WTC11 (cell line): ENCODE measurements around the gene COL4A1. TPM values are rescaled to one million over a fixed set of nuclear protein-coding genes. Genes with fewer than 3 reads are reported as not detected.

Source experiments
- ATAC-seq: fragments of 200-7000 bp; cut with Tn5 transposase; 2 replicates; pipeline ENCODE4 v1.10.0; 2021; ENCODE audit warnings: mild to moderate bottlenecking, moderate library complexity
- CTCF ChIA-PET: fragments of 300-600 bp; sonication (Branson Sonifier 250); formaldehyde crosslinking; loops from one replicate; lab custom pipeline; 2021; ENCODE audit warnings: antibody characterized with exemption; lab: Charles Lee
- POLR2A ChIA-PET: fragments of 350-600 bp; sonication (Branson Sonifier 250); formaldehyde crosslinking; loops from one replicate; lab custom pipeline; 2021; ENCODE audit warnings: antibody characterized with exemption; lab: Charles Lee
- DNase-seq: peaks from one replicate; pipeline ENCODE4 v3.0.0; 2021; ENCODE audit warnings: low spot score
- H3K27ac Mint-ChIP-seq: 2 replicates; pipeline ENCODE4 v1.8.0; 2021; ENCODE audit warnings: mixed read lengths
- H3K27me3 Mint-ChIP-seq: 2 replicates; pipeline ENCODE4 v1.8.0; 2021; ENCODE audit warnings: low read depth, mild to moderate bottlenecking, moderate library complexity, mixed read lengths
- H3K36me3 Mint-ChIP-seq: 2 replicates; pipeline ENCODE4 v1.8.0; 2021; ENCODE audit warnings: mixed read lengths
- H3K4me1 Mint-ChIP-seq: 2 replicates; pipeline ENCODE4 v1.8.0; 2022; ENCODE audit warnings: mixed read lengths
- H3K4me3 Mint-ChIP-seq: 2 replicates; pipeline ENCODE4 v1.8.0; 2021; ENCODE audit warnings: mild to moderate bottlenecking, moderate library complexity, mixed read lengths
- H3K9me3 Mint-ChIP-seq: 2 replicates; pipeline ENCODE4 v1.8.0; 2021; ENCODE audit warnings: mixed read lengths
- CREM ChIP-seq: sonication (generic); formaldehyde crosslinking; IDR thresholded peaks from 2 replicates; pipeline ENCODE4 v1.8.1; 2022; ENCODE audit warnings: mild to moderate bottlenecking, missing genetic modification reagents, moderate library complexity
- ELF4 ChIP-seq: sonication (generic); formaldehyde crosslinking; IDR thresholded peaks from 2 replicates; pipeline ENCODE4 v1.8.1; 2022; ENCODE audit warnings: low read depth, mild to moderate bottlenecking, moderate library complexity, missing genetic modification reagents
- EMX1 ChIP-seq: fragments of 250-450 bp; sonication (Bioruptor Pico); IDR thresholded peaks from 2 replicates; pipeline ENCODE4 v1.8.0; 2021; ENCODE audit warnings: mild to moderate bottlenecking
- ESRRA ChIP-seq: sonication (generic); formaldehyde crosslinking; IDR thresholded peaks from 2 replicates; pipeline ENCODE4 v1.8.1; 2022; ENCODE audit warnings: mild to moderate bottlenecking, missing genetic modification reagents, borderline replicate concordance
- FOXJ3 ChIP-seq: sonication (generic); formaldehyde crosslinking; IDR thresholded peaks from 2 replicates; pipeline ENCODE4 v1.9.0; 2021; ENCODE audit warnings: missing genetic modification reagents, mild to moderate bottlenecking, borderline replicate concordance
- FOXK1 ChIP-seq: sonication (generic); formaldehyde crosslinking; IDR thresholded peaks from 2 replicates; pipeline ENCODE4 v1.8.0; 2022; ENCODE audit warnings: mild to moderate bottlenecking, moderate library complexity, missing genetic modification reagents
- GABPB1 ChIP-seq: sonication (generic); formaldehyde crosslinking; IDR thresholded peaks from 2 replicates; pipeline ENCODE4 v1.8.1; 2023; ENCODE audit warnings: mild to moderate bottlenecking, missing genetic modification reagents
- JAZF1 ChIP-seq: fragments of 250-450 bp; sonication (Bioruptor Pico); IDR thresholded peaks from 2 replicates; pipeline ENCODE4 v1.9.0; 2021; ENCODE audit warnings: moderate library complexity, mild to moderate bottlenecking, inconsistent platforms
- MXD4 ChIP-seq: fragments of 250-450 bp; sonication (Bioruptor Pico); IDR thresholded peaks from 2 replicates; pipeline ENCODE4 v1.8.0; 2021; ENCODE audit warnings: mild to moderate bottlenecking, moderate library complexity, borderline replicate concordance
- NFATC4 ChIP-seq: fragments of 250-450 bp; sonication (Bioruptor Pico); IDR thresholded peaks from 2 replicates; pipeline ENCODE4 v1.9.0; 2021; ENCODE audit warnings: mild to moderate bottlenecking
- NFYB ChIP-seq: sonication (generic); formaldehyde crosslinking; conservative IDR thresholded peaks from 2 replicates; pipeline ENCODE4 v1.8.0; 2022; ENCODE audit warnings: low read depth, missing genetic modification reagents
- TEAD4 ChIP-seq: sonication (generic); formaldehyde crosslinking; IDR thresholded peaks from 2 replicates; pipeline ENCODE4 v1.8.0; 2022; ENCODE audit warnings: mild to moderate bottlenecking, missing genetic modification reagents
- ZNF138 ChIP-seq: sonication (generic); formaldehyde crosslinking; conservative IDR thresholded peaks from 2 replicates; pipeline ENCODE4 v1.8.1; 2022; ENCODE audit warnings: mild to moderate bottlenecking, moderate library complexity, missing genetic modification reagents
- ZNF396 ChIP-seq: fragments of 250-450 bp; sonication (Bioruptor Pico); IDR thresholded peaks from 2 replicates; pipeline ENCODE4 v1.8.0; 2021; ENCODE audit warnings: mild to moderate bottlenecking, moderate library complexity, borderline replicate concordance
- ZNF423 ChIP-seq: fragments of 250-450 bp; sonication (Bioruptor Pico); IDR thresholded peaks from 2 replicates; pipeline ENCODE4 v2.1.2; 2022; ENCODE audit warnings: mild to moderate bottlenecking, moderate library complexity
- total RNA-seq: library from RNA; stranded (reverse); gene quantifications from 3 replicates; pipeline ENCODE4 v1.2.3, GENCODE V29; 2021
- TF ChIP-seq, protein P1 (sequence below): fragments of 250-450 bp; sonication (Bioruptor Pico); IDR thresholded peaks from 2 replicates; pipeline ENCODE4 v2.1.2; 2022; ENCODE audit warnings: mild to moderate bottlenecking, moderate library complexity
- TF ChIP-seq, protein P2 (sequence below): sonication (generic); formaldehyde crosslinking; IDR thresholded peaks from 2 replicates; pipeline ENCODE4 v1.8.0; 2022; ENCODE audit warnings: missing genetic modification reagents
- TF ChIP-seq, protein P3 (sequence below): fragments of 250-450 bp; sonication (Bioruptor Pico); IDR thresholded peaks from 2 replicates; pipeline ENCODE4 v1.9.0; 2021; ENCODE audit warnings: mild to moderate bottlenecking
- TF ChIP-seq, protein P4 (sequence below): fragments of 250-450 bp; sonication (Bioruptor Pico); conservative IDR thresholded peaks from 2 replicates; pipeline ENCODE4 v1.9.0; 2021; ENCODE audit warnings: mild to moderate bottlenecking
- TF ChIP-seq, protein P5 (sequence below): fragments of 250-450 bp; sonication (Bioruptor Pico); IDR thresholded peaks from 2 replicates; pipeline ENCODE4 v1.8.0; 2021; ENCODE audit warnings: mild to moderate bottlenecking
- TF ChIP-seq, protein P6 (sequence below): sonication (generic); formaldehyde crosslinking; IDR thresholded peaks from 2 replicates; pipeline ENCODE4 v1.8.1; 2023; ENCODE audit warnings: mild to moderate bottlenecking, missing genetic modification reagents

The COL4A1 gene
- total RNA-seq, 1 experiment from 2014 or later = 89.6 TPM

DNA sequence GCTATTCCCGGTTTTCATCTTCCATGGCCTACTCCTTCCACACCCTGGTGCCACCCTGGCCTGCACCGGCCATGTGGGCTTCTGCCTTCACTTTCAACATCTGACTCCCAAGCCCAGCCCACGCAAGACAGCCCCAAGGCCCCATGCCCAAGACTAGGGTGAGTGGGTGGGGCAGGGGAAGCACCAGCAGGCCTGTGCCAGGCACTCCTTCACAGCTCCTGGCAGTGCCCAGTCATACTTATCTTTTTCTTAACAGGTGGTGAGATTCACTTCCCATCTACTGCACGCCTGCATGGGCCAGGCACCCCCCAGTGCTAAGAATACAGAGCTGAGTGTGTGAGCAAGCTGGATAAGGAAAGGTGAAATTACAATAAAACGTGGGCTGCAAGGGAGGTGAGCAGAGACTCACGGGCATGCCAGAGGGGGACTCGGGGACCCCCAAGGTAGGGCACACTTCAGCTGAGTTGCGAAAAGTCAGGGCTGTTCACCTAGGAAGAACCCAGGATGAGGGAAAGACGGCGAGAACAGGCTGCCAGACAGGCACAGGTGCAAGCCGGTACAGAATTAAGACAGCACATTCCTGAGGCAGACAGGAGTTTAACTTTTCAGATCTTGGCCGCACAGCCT is 55.7 kb downstream of the COL4A1 start:
- peaks cover 19% of the 10 kb centered on the region for H3K4me1 Mint-ChIP-seq
- H3K9me3 Mint-ChIP-seq = no peaks in the 10 kb centered on the region
- no peak overlapping the region for H3K4me3 Mint-ChIP-seq
- no peak for TF ChIP-seq ZNF423 (CRISPR knock-in tag)
- TF ChIP-seq, protein P1, sequence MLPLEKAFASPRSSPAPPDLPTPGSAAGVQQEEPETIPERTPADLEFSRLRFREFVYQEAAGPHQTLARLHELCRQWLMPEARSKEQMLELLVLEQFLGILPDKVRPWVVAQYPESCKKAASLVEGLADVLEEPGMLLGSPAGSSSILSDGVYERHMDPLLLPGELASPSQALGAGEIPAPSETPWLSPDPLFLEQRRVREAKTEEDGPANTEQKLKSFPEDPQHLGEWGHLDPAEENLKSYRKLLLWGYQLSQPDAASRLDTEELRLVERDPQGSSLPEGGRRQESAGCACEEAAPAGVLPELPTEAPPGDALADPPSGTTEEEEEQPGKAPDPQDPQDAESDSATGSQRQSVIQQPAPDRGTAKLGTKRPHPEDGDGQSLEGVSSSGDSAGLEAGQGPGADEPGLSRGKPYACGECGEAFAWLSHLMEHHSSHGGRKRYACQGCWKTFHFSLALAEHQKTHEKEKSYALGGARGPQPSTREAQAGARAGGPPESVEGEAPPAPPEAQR (CRISPR knock-in tag) = no peak
- TF ChIP-seq NFYB (CRISPR knock-in tag) = no peak
- TF ChIP-seq EMX1 (CRISPR knock-in tag) = no peak
- TF ChIP-seq JAZF1 (CRISPR knock-in tag) = no peak
- no peak for TF ChIP-seq FOXK1 (CRISPR knock-in tag)
- TF ChIP-seq, protein P2, sequence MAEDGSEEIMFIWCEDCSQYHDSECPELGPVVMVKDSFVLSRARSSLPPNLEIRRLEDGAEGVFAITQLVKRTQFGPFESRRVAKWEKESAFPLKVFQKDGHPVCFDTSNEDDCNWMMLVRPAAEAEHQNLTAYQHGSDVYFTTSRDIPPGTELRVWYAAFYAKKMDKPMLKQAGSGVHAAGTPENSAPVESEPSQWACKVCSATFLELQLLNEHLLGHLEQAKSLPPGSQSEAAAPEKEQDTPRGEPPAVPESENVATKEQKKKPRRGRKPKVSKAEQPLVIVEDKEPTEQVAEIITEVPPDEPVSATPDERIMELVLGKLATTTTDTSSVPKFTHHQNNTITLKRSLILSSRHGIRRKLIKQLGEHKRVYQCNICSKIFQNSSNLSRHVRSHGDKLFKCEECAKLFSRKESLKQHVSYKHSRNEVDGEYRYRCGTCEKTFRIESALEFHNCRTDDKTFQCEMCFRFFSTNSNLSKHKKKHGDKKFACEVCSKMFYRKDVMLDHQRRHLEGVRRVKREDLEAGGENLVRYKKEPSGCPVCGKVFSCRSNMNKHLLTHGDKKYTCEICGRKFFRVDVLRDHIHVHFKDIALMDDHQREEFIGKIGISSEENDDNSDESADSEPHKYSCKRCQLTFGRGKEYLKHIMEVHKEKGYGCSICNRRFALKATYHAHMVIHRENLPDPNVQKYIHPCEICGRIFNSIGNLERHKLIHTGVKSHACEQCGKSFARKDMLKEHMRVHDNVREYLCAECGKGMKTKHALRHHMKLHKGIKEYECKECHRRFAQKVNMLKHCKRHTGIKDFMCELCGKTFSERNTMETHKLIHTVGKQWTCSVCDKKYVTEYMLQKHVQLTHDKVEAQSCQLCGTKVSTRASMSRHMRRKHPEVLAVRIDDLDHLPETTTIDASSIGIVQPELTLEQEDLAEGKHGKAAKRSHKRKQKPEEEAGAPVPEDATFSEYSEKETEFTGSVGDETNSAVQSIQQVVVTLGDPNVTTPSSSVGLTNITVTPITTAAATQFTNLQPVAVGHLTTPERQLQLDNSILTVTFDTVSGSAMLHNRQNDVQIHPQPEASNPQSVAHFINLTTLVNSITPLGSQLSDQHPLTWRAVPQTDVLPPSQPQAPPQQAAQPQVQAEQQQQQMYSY = no peak
- TF ChIP-seq ZNF396 = no peak
- no peaks in the 10 kb centered on the region for H3K27me3 Mint-ChIP-seq
- H3K36me3 Mint-ChIP-seq = no peaks in the 10 kb centered on the region
- ATAC-seq = no peak
- ChIA-PET CTCF (interaction anchor here (0.6 kb wide), 1 partner anchor 12 kb away, joined by 3 read pairs; no protein-coding TSS in a partner anchor), POLR2A (no interaction called here)
- no peak for DNase-seq
- no peak overlapping the region for H3K27ac Mint-ChIP-seq

DNA sequence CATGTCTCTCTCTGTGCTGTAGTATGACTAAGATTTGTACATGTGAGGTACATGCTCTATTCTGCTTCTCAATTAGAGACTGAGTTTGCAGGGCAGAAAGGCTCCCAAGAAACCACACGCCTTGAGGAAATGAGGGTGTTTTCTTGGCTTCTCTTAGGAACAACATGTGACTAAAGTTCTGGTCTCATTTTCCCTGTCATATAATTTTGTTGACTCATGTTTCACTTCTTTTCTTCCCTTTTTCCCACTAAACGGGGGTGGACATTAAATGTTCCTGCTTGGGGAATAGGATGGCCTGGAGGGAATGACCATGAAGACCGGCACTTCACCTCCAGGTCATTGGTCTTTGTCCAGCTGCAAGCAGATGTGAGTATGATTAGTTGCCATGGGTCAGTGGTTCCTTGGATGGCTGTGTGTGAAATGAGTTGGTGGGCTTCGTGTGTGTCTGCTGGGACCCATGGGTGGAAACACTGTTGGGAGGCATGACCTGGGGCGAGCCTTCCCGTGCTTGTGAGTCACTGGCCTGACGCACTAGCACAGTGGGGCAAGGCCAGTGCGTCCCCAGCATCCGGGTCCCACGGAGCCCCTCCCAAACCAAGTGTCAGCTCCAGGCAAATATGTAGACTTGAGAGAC is 56.6 kb downstream of the COL4A1 start:
- CTCF ChIA-PET = no interaction called here
- Mint-ChIP-seq H3K4me3 (no peak overlapping the region), H3K36me3 (no peaks in the 10 kb centered on the region), H3K4me1 (peaks cover 19% of the 10 kb centered on the region), H3K9me3 (no peaks in the 10 kb centered on the region), H3K27ac (no peak overlapping the region), H3K27me3 (no peaks in the 10 kb centered on the region)
- no peak for ATAC-seq
- POLR2A ChIA-PET = no interaction called here
- DNase-seq = no peak
- TF ChIP-seq, protein P1 (CRISPR knock-in tag) = no peak
- TF ChIP-seq, protein P3, sequence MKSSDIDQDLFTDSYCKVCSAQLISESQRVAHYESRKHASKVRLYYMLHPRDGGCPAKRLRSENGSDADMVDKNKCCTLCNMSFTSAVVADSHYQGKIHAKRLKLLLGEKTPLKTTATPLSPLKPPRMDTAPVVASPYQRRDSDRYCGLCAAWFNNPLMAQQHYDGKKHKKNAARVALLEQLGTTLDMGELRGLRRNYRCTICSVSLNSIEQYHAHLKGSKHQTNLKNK (CRISPR knock-in tag) = no peak
- no peak for TF ChIP-seq MXD4 (CRISPR knock-in tag)
- no peak for TF ChIP-seq TEAD4 (CRISPR knock-in tag)
- no peak for TF ChIP-seq ESRRA
- TF ChIP-seq CREM = no peak
- TF ChIP-seq ZNF138 (CRISPR knock-in tag) = no peak
- TF ChIP-seq, protein P4, sequence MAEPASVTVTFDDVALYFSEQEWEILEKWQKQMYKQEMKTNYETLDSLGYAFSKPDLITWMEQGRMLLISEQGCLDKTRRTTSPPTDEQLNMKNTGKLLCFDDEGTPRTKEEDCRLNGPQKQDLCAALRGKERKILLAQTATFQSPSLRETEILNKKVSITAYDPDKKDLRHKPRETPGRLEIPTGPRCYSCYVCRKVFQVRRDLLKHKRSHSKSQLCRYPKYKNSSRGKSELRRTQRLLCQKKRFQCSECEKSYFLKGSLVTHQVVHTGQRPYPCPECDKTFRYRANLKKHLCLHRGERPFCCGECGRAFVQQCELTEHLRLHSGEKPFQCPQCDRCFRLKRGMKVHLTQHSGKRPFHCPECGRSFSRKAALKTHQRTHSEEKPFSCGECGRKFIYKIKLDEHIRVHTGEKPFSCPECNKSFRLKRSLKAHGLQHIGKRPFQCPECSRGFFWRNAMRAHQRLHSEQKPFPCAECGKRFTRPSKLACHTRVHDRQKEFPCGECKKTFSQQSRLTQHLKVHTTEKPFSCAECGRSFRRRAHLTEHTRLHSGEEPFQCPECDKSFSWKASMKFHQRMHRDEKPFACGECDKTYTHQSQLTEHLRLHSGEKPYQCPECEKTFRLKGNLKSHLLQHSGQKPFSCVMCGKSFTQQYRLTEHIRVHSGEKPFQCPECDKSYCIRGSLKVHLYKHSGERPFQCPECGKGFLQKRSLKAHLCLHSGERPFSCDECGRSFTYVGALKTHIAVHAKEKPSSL (CRISPR knock-in tag) = no peak
- no peak for TF ChIP-seq GABPB1 (CRISPR knock-in tag)
- TF ChIP-seq, protein P5, sequence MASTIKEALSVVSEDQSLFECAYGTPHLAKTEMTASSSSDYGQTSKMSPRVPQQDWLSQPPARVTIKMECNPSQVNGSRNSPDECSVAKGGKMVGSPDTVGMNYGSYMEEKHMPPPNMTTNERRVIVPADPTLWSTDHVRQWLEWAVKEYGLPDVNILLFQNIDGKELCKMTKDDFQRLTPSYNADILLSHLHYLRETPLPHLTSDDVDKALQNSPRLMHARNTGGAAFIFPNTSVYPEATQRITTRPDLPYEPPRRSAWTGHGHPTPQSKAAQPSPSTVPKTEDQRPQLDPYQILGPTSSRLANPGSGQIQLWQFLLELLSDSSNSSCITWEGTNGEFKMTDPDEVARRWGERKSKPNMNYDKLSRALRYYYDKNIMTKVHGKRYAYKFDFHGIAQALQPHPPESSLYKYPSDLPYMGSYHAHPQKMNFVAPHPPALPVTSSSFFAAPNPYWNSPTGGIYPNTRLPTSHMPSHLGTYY (CRISPR knock-in tag) = no peak
- TF ChIP-seq NFATC4 (CRISPR knock-in tag) = no peak
- no peak for TF ChIP-seq ELF4 (CRISPR knock-in tag)
- no peak for TF ChIP-seq ZNF423 (CRISPR knock-in tag)
- no peak for TF ChIP-seq ZNF396
- TF ChIP-seq FOXJ3 (CRISPR knock-in tag) = no peak
- TF ChIP-seq, protein P6, sequence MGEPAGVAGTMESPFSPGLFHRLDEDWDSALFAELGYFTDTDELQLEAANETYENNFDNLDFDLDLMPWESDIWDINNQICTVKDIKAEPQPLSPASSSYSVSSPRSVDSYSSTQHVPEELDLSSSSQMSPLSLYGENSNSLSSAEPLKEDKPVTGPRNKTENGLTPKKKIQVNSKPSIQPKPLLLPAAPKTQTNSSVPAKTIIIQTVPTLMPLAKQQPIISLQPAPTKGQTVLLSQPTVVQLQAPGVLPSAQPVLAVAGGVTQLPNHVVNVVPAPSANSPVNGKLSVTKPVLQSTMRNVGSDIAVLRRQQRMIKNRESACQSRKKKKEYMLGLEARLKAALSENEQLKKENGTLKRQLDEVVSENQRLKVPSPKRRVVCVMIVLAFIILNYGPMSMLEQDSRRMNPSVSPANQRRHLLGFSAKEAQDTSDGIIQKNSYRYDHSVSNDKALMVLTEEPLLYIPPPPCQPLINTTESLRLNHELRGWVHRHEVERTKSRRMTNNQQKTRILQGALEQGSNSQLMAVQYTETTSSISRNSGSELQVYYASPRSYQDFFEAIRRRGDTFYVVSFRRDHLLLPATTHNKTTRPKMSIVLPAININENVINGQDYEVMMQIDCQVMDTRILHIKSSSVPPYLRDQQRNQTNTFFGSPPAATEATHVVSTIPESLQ = no peak
